Panc1 (cell line): ENCODE data around the gene GJB4. TPM values are rescaled to one million over a fixed set of nuclear protein-coding genes. Genes with fewer than 3 reads are reported as not detected.
A peak's percentile ranks its signal among the peaks of the same experiment; 100 is the strongest.

Experiments
- ATAC-seq: fragments of 200-7000 bp; cut with Tn5 transposase; 2 replicates; pipeline ENCODE4 v1.9.1; 2020; ENCODE audit warnings: mild to moderate bottlenecking, moderate library complexity
- BruUV-seq: library from RNA; stranded (reverse); fragments of 400-500 nt; replicated peaks from 2 replicates; lab custom pipeline; 2021; lab: Mats Ljungman, UMichigan
- CTCF ChIA-PET: fragments of 300-600 bp; sonication (Branson Sonifier 250); formaldehyde crosslinking; loops from one replicate; lab custom pipeline; 2022; ENCODE audit warnings: antibody characterized with exemption; lab: Charles Lee
- POLR2A ChIA-PET: fragments of 300-600 bp; sonication (Branson Sonifier 250); formaldehyde crosslinking; loops from one replicate; lab custom pipeline; 2022; ENCODE audit warnings: antibody characterized with exemption; lab: Charles Lee
- DNase-seq: peaks from one replicate; pipeline ENCODE4 v3.0.0-alpha.2; 2010; ENCODE audit warnings: low read depth, low spot score
- H3K27ac ChIP-seq: 2 replicates; pipeline ENCODE4 v1.5.1; 2011; ENCODE audit warnings: mild to moderate bottlenecking, low read length, inconsistent platforms
- H3K27me3 ChIP-seq: fragments of 200-500 bp; sonication (Bioruptor generic); 2 replicates; pipeline ENCODE4 v1.6.0; 2014; ENCODE audit warnings: low read length, inconsistent platforms; ENCODE audit not compliant: control insufficient read depth, insufficient read depth
- H3K36me3 ChIP-seq: fragments of 200-500 bp; sonication (Bioruptor generic); 2 replicates; pipeline ENCODE4 v1.5.1; 2014; ENCODE audit warnings: inconsistent platforms, mild to moderate bottlenecking, low read length, moderate library complexity; ENCODE audit not compliant: control insufficient read depth, insufficient read depth
- H3K4me1 ChIP-seq: 2 replicates; pipeline ENCODE4 v1.5.1; 2011; ENCODE audit warnings: inconsistent platforms, mild to moderate bottlenecking, low read length, moderate library complexity; ENCODE audit not compliant: control insufficient read depth, insufficient read depth
- H3K4me3 ChIP-seq, 2 experiments: 2 replicates each; pipeline ENCODE4 v1.5.1; 2011 to 2012; ENCODE audit warnings: low read depth in 2 of 2, low read length in 2 of 2, mild to moderate bottlenecking in 2 of 2, inconsistent platforms in 1 of 2, moderate library complexity in 1 of 2
- H3K9me3 ChIP-seq: fragments of 200-500 bp; sonication (Bioruptor generic); 2 replicates; pipeline ENCODE4 v1.5.1; 2014; ENCODE audit warnings: low read depth, mild to moderate bottlenecking, inconsistent platforms, low read length, moderate library complexity; ENCODE audit not compliant: control insufficient read depth, insufficient read depth
- POLR2AphosphoS5 ChIP-seq: IDR thresholded peaks from 2 replicates; pipeline ENCODE4 v1.6.1; 2012; ENCODE audit warnings: mild to moderate bottlenecking, low read depth, low read length, moderate library complexity
- SIN3A ChIP-seq: IDR thresholded peaks from 2 replicates; pipeline ENCODE4 v1.6.1; 2012; ENCODE audit warnings: low read depth, mild to moderate bottlenecking, low read length, moderate library complexity, borderline replicate concordance; ENCODE audit not compliant: insufficient read depth
- TCF7L2 ChIP-seq: IDR thresholded peaks from 2 replicates; pipeline ENCODE4 v1.6.1; 2011; ENCODE audit warnings: mild to moderate bottlenecking, low read depth, low read length, inconsistent platforms
- in situ Hi-C: cut with HindIII; loops from 2 replicates; pipeline ENCODE4 v1.10.0; 2016; ENCODE audit warnings: low sequenced_read_pairs, low pct_unique_long_range_greater_than_20kb
- intact Hi-C: fragments of 100-400 bp; cut with micrococcal nuclease; formaldehyde crosslinking; loops from one replicate; pipeline ENCODE4 v1.10.0; 2022; ENCODE audit not compliant: unreplicated experiment
- total RNA-seq: library from RNA; stranded (reverse); gene quantifications from one replicate; pipeline ENCODE4 v1.2.1, GENCODE V29; 2021; ENCODE audit not compliant: unreplicated experiment
- TF ChIP-seq, protein P1 (sequence below), 2 experiments: IDR thresholded peaks; 2 replicates each; pipeline ENCODE4 v1.6.1; 2011 to 2012; ENCODE audit warnings: low read depth in 2 of 2, control low read depth in 1 of 2, low read length in 1 of 2, mild to moderate bottlenecking in 1 of 2, moderate library complexity in 1 of 2; ENCODE audit not compliant: insufficient read depth in 1 of 2

Gene GJB4
- total RNA-seq, 1 experiment from 2014 or later = not detected

DNA sequence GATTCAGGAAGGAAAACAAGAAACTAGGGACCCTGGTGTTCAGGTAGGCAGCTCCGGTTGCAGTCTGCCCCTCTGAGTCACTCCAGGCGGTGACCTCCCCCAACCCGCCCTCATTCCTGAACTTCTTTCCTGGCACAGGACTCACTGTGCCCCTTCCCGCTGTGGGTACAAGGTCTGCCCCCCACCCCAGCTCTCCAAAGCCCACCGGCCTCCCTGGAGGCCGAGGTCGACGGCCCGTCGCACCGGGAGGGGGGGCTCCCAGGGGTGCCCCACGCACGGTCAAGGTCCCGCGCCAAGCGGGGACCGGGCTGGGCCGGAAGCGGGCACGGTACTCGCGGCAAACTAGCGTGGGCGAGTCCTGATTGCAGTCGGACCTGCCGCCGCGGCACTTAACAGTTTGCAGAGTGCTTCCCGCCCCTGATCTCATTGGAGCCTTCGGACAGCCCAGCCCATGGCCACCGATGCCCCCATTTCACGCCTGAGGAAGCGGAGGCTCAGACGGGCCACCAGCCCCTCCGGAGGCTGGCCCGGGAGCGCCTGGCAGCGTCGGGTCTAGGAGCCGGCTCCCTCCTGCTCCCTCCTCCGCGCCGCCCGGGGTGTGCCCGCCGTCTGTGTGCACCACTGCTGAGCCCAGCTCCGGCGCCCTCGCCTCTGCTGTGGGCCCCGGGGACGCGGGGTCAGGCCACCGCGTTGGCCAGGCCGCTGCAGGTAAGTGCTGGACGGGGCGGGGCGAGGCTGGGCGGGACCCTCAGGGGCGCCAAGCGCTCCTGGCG lies 21.7 kb downstream of the GJB4 start, which contains the start of gene GJB3:
TSS of gene GJB3 (plus strand) at position 144 of the 773 bp plus-strand sequence. CDS start 3,549 bp downstream, outside the sequence.
- in situ Hi-C loops (no loop called here), intact Hi-C loops (no loop called here)
- Histone ChIP-seq H3K4me3 (peak within 1 kb of the TSS; percentile 28 to 46), H3K27me3 (peaks cover 3% of the 10 kb centered on the region), H3K9me3 (no peaks in the 10 kb centered on the region), H3K36me3 (peaks cover 5% of the 10 kb centered on the region; the same call in 1 of the 2 replicates), H3K4me1 (peaks cover 5% of the 10 kb centered on the region; the same call in 1 of the 2 replicates), H3K27ac (no peak within 1 kb of the TSS)
- BruUV-seq = no TSS peak
- TF ChIP-seq TCF7L2 = no peak
- TF ChIP-seq POLR2AphosphoS5 = no peak
- no peak for TF ChIP-seq SIN3A
- TF ChIP-seq, protein P1, sequence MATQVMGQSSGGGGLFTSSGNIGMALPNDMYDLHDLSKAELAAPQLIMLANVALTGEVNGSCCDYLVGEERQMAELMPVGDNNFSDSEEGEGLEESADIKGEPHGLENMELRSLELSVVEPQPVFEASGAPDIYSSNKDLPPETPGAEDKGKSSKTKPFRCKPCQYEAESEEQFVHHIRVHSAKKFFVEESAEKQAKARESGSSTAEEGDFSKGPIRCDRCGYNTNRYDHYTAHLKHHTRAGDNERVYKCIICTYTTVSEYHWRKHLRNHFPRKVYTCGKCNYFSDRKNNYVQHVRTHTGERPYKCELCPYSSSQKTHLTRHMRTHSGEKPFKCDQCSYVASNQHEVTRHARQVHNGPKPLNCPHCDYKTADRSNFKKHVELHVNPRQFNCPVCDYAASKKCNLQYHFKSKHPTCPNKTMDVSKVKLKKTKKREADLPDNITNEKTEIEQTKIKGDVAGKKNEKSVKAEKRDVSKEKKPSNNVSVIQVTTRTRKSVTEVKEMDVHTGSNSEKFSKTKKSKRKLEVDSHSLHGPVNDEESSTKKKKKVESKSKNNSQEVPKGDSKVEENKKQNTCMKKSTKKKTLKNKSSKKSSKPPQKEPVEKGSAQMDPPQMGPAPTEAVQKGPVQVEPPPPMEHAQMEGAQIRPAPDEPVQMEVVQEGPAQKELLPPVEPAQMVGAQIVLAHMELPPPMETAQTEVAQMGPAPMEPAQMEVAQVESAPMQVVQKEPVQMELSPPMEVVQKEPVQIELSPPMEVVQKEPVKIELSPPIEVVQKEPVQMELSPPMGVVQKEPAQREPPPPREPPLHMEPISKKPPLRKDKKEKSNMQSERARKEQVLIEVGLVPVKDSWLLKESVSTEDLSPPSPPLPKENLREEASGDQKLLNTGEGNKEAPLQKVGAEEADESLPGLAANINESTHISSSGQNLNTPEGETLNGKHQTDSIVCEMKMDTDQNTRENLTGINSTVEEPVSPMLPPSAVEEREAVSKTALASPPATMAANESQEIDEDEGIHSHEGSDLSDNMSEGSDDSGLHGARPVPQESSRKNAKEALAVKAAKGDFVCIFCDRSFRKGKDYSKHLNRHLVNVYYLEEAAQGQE (IDR thresholded peaks at IDR 0.05; ENCODE audit: insufficient read depth in 1 of 2, low read depth in 2 of 2, low read length in 1 of 2) = no peak
- peak; percentile 77 for ATAC-seq
- ChIA-PET CTCF (no interaction called here), POLR2A (no interaction called here)
- DNase-seq = no peak

DNA sequence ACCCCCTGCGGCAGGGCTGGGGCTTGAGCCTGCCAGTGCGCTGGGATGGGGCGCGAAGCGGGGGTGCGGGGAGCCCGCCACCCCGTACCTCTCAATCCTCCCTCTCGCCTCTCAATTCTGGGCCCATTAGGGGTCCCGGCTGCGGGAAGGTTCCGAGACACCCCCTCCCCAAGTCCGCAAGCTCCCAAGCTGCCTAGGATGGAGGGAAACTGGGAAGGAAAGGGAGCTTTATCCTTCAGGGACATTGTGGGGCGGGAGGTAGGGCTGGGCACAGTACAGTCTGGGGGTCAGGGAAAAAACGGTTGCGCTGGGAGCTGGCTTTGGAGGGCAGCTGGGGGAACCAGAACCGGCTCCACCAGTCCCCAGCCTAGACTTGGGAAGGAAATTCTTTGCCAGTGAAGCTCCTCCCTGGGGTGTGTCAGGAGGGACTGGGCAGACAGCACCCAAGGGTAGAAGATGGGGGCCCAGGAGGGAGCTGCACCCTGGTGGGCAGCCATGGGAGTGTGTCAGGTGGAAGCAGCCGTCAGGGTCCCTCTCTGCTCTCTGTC lies 22.4 kb downstream of the GJB4 start:
- Histone ChIP-seq H3K27ac (no peak overlapping the region), H3K27me3 (peaks cover 3% of the 10 kb centered on the region), H3K36me3 (peaks cover 5% of the 10 kb centered on the region; the same call in 1 of the 2 replicates), H3K9me3 (no peaks in the 10 kb centered on the region), H3K4me1 (peaks cover 5% of the 10 kb centered on the region; the same call in 1 of the 2 replicates), H3K4me3 (peak overlapping the region; percentile 28 to 46)
- ATAC-seq = 0 out of 2 replicates have a peak, but pooled peaks have one; percentile 5
- ChIA-PET CTCF (no interaction called here), POLR2A (no interaction called here)
- DNase-seq = no peak
- intact Hi-C loops (no loop called here), in situ Hi-C loops (no loop called here)
- TF ChIP-seq, protein P1 (IDR thresholded peaks at IDR 0.05; ENCODE audit: insufficient read depth in 1 of 2, low read depth in 2 of 2, low read length in 1 of 2) = no peak
- TF ChIP-seq TCF7L2 = no peak
- TF ChIP-seq SIN3A = no peak
- no peak for TF ChIP-seq POLR2AphosphoS5
- BruUV-seq = no TSS peak
